BE2C (cell line): ENCODE data around the gene SLFN11.

Experiments used
- DNase-seq: peaks from one replicate; pipeline ENCODE4 v3.0.0-alpha.2; 2020
- H3K27me3 ChIP-seq: fragments of 250-450 bp; sonication (Bioruptor Pico); 2 replicates; pipeline ENCODE4 v1.5.1; 2020; ENCODE audit warnings: mild to moderate bottlenecking
- H3K36me3 ChIP-seq: fragments of 250-450 bp; sonication (Bioruptor Pico); 2 replicates; pipeline ENCODE4 v1.5.1; 2020; ENCODE audit warnings: mild to moderate bottlenecking
- H3K4me1 ChIP-seq: fragments of 250-450 bp; sonication (Bioruptor Pico); 2 replicates; pipeline ENCODE4 v1.5.1; 2020
- H3K4me3 ChIP-seq: 2 replicates; pipeline ENCODE4 v1.5.1; 2011; ENCODE audit warnings: low read depth, low read length
- H3K9me3 ChIP-seq: fragments of 250-450 bp; sonication (Bioruptor Pico); 2 replicates; pipeline ENCODE4 v1.5.1; 2020
- TF ChIP-seq, protein P1 (sequence below): IDR thresholded peaks from 2 replicates; pipeline ENCODE4 v1.5.1; 2012; ENCODE audit warnings: mild to moderate bottlenecking, low read depth, low read length

The SLFN11 gene

DNA sequence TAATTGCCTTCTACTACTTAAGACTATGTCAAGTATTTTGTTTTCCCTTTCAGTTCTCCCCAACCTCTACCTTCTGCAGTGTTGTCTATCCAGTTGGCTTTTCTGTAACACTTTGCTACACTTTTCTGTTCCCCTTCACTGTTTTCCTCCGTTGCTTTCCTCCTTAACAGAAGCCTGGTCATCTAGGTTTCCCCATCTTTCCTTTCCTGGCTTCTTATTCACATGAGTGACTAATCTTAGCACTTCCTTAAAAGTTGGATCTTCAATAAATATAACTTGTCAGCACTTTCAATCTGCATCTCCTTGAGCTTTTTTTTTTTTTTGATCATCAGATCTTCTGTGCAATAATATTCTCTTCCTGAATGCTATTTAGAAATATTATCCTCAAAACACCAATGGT, 2.8 kb upstream of the SLFN11 start:
- TF ChIP-seq, protein P1, sequence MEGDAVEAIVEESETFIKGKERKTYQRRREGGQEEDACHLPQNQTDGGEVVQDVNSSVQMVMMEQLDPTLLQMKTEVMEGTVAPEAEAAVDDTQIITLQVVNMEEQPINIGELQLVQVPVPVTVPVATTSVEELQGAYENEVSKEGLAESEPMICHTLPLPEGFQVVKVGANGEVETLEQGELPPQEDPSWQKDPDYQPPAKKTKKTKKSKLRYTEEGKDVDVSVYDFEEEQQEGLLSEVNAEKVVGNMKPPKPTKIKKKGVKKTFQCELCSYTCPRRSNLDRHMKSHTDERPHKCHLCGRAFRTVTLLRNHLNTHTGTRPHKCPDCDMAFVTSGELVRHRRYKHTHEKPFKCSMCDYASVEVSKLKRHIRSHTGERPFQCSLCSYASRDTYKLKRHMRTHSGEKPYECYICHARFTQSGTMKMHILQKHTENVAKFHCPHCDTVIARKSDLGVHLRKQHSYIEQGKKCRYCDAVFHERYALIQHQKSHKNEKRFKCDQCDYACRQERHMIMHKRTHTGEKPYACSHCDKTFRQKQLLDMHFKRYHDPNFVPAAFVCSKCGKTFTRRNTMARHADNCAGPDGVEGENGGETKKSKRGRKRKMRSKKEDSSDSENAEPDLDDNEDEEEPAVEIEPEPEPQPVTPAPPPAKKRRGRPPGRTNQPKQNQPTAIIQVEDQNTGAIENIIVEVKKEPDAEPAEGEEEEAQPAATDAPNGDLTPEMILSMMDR: no peak
- Histone ChIP-seq H3K27me3 (peaks cover 53% of the 10 kb centered on the region), H3K4me3 (no peak overlapping the region), H3K4me1 (no peaks in the 10 kb centered on the region), H3K36me3 (no peaks in the 10 kb centered on the region), H3K9me3 (no peaks in the 10 kb centered on the region)
- DNase-seq: no peak

DNA sequence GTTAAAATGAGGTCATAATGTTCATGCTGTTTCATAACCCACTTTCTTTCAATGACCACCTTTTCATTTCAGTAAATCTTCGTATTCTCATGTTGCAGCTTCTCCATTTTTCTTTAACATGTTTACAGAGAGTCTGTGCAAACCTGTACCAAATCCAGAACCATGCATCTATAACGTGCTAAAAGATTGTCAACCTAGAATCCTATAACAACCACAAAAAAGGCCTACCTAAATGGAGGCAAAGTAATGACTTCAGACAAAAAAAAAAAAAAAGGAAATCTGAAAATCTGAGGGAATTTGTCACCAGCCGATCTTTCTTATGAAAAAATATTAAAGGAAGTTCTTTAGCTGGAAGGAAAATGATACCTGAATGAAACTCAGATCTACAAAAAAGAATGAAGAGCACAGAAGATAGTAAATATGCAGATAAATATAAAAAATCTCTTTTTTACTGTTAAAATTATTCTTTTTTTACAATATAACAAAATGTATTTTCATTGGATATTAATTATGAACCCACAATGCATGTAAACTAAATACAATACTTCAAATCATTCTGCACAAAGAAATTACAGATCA, 1.4 kb upstream of the SLFN11 start:
- Histone ChIP-seq H3K4me1 (no peaks in the 10 kb centered on the region), H3K4me3 (peak overlapping the region; percentile 37; the same call in 1 of the 2 replicates), H3K27me3 (peaks cover 58% of the 10 kb centered on the region), H3K36me3 (no peaks in the 10 kb centered on the region), H3K9me3 (no peaks in the 10 kb centered on the region)
- TF ChIP-seq, protein P1: no peak
- no peak for DNase-seq

DNA sequence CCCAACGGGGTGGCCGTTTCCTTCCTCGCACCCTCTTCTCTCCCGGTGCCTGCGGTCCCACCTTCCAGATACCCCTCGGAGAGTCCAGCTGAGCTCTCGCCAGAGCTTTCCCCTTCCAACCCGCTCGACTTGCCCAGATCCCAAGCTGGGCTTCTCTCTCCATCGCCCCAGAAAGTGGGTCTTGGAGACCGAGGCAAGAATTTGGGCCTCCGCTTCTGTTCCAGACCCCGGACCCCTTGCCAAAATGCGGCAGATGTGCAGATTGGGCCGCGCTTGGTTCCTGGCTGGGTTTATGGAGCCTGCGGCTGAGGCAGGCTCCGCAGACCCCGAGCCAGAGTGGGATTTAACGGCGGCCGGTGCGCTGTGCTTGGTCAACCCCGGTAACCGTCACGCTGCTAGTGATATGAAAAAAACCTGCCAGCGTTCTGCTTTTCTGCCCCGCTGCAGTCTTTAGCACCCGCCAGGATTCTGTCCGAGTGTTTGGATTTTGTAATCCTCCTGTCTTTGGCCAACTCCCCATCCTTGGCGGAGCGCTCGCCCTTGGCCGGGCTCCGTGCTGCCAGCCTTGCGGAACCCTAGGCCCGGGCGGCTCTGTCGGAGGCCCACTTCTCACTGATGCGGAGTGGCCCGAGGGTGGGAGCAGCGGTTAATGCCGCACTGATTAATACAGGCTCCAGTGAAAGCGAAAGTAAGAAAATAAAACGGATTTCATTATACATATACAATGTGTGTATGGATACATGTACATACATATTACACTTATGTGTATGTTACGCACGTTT, 754 bp upstream of the SLFN11 start:
- H3K4me3 ChIP-seq: peak overlapping the region; percentile 37
- H3K9me3 ChIP-seq: no peaks in the 10 kb centered on the region
- TF ChIP-seq, protein P1: no peak
- no peak for DNase-seq
- H3K36me3 ChIP-seq: no peaks in the 10 kb centered on the region
- peaks cover 64% of the 10 kb centered on the region for H3K27me3 ChIP-seq
- no peaks in the 10 kb centered on the region for H3K4me1 ChIP-seq

DNA sequence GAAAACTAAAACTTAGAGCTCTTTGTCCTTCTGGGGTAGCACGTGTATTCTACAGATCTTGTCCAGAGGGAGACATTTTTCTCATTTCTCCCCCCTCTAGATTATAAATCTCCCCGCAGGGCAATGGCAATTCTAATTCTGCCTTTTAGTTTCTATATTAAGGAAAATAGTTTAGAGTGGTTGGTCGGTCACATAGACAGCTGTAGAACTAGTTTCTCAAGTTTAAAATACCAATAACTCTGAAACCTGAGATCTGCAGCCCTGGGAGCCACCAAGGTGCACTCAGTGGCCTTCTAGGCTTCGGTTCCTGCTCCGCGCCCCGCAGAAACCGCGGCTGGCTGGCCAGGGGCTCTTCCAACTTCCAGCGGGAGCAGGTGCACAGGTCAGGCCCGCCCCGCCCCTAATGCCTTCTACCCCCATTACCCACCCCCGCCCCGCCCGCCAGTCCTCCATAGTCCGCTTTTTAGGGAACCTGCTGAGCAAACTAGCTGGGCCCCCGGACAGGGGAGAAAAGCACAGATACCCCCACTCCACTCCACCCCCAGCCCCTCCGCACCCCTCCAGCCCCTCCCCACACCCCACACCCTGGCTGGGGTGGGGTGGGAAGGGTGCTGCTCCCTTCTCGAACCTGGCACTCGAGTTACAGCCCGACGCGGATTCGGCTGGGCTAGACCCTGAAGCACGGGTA, 431 bp downstream of the SLFN11 start:
- no peaks in the 10 kb centered on the region for H3K4me1 ChIP-seq
- DNase-seq: no peak
- TF ChIP-seq, protein P1: no peak
- H3K27me3 ChIP-seq: peaks cover 65% of the 10 kb centered on the region
- H3K9me3 ChIP-seq: no peaks in the 10 kb centered on the region
- H3K4me3 ChIP-seq: no peak overlapping the region
- no peaks in the 10 kb centered on the region for H3K36me3 ChIP-seq

DNA sequence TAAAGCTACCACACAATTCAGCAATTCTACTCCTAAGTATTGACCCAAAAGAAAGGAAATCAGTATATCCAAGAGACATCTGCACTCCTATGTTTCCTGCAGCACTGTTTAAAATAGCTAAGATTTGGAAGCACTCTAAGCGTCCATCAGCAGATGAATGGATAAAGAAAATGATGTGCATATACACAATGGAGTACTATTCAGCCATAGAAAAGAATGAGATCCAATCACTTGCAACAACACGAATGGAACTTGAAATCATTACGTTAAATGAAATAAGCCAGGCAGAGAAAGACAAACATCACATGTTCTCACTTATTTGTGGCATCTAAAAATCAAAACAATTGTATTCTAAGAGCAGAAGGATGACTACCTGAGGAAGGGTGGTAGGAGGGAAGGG, 1.5 kb downstream of the SLFN11 start:
- H3K27me3 ChIP-seq: peaks cover 55% of the 10 kb centered on the region
- H3K4me3 ChIP-seq: no peak overlapping the region
- TF ChIP-seq, protein P1: no peak

More for the DNA sequence above, 1.5 kb downstream of the SLFN11 start:
- no peak for DNase-seq
- no peaks in the 10 kb centered on the region for H3K9me3 ChIP-seq
- no peaks in the 10 kb centered on the region for H3K4me1 ChIP-seq
- no peaks in the 10 kb centered on the region for H3K36me3 ChIP-seq
